ENCODE data around the gene CNST.
"Not testable (repeated sequence)": the region's sequence is repeated elsewhere in the genome, so short reads cannot be mapped to it uniquely, and the experiment has no call there.

Gene CNST

DNA sequence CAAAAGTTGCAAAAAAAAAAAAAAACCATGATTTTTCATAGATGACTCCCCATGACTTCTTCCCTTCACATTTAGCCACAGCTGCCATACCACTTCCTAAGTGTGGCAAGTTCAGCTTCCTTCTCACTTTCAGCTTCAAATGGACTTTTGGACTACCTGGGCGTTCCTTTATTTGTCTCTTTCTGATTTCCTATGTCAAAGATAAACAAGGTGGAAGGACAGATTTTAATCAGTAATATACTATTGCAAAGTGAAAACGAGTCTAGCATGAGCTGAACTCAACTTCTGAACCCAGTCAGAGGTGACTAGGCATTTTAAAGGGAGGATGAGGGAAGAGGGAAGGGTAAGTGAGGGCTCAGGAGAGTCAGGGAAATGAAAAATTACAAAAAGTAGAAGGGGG, 143.6 kb downstream of the CNST start:
- DNase-seq (ENCODE audit: low read depth in 2 of 2) = no peak
- H3K4me3 ChIP-seq (replicated peaks in 1 of 2; ENCODE audit: low read depth in 2 of 2, low read length in 2 of 2) = no peak overlapping the region
- TF ChIP-seq, protein P1, sequence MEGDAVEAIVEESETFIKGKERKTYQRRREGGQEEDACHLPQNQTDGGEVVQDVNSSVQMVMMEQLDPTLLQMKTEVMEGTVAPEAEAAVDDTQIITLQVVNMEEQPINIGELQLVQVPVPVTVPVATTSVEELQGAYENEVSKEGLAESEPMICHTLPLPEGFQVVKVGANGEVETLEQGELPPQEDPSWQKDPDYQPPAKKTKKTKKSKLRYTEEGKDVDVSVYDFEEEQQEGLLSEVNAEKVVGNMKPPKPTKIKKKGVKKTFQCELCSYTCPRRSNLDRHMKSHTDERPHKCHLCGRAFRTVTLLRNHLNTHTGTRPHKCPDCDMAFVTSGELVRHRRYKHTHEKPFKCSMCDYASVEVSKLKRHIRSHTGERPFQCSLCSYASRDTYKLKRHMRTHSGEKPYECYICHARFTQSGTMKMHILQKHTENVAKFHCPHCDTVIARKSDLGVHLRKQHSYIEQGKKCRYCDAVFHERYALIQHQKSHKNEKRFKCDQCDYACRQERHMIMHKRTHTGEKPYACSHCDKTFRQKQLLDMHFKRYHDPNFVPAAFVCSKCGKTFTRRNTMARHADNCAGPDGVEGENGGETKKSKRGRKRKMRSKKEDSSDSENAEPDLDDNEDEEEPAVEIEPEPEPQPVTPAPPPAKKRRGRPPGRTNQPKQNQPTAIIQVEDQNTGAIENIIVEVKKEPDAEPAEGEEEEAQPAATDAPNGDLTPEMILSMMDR (IDR thresholded peaks at IDR 0.05; ENCODE audit: low read depth, low read length) = no peak

DNA sequence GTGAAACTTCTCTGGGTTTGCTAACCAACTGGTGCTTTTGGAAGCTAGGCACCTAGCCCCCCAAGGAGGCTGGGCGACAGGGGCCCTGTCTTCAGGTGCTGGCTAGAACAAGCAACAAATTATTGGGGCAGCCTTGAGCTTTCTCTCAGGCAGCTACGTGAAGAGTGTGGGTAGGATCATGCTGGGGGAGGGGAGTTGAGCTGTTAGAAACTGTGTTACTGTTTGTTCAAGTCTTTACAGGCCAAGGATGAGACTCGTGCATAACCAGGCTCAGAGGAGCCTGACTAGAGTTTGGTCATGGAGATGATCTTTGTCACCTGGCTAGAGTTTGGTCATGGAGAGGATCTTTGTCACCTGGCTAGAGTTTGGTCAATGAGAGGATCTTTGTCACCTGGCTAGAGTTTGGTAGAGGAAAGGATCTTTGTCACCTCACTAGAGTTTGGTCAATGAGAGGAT, 145.3 kb downstream of the CNST start:
- H3K4me3 ChIP-seq (replicated peaks in 1 of 2; ENCODE audit: low read depth in 2 of 2, low read length in 2 of 2) = no peak overlapping the region
- no peak for DNase-seq (ENCODE audit: low read depth in 2 of 2)
- TF ChIP-seq, protein P1 (IDR thresholded peaks at IDR 0.05; ENCODE audit: low read depth, low read length) = no peak

DNA sequence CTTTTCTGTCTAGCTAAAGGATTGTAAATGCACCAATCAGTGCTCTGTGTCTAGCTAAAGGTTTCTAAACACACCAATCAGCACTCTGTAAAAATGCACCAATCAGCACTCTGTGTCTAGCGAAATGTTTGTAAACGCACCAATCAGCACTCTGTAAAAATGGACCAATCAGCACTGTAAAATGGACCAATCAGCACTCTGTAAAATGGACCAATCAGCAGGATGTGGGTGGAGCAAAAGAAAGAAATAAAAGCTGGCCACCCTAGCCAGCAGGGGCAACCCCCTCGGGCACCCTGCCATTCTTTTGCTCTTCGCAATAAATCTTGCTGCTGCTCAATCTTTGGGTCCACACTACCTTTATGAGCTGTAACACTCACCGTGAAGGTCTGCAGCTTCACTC, 146.2 kb downstream of the CNST start:
- not testable (repeated sequence) for H3K4me3 ChIP-seq (replicated peaks in 1 of 2; ENCODE audit: low read depth in 2 of 2, low read length in 2 of 2); DNase-seq (ENCODE audit: low read depth in 2 of 2)
